K562 (cell line): ENCODE results near the gene ANP32B. TPM values are rescaled to one million over a fixed set of nuclear protein-coding genes. Genes with fewer than 3 reads are reported as not detected.

ENCODE experiments used
- ATAC-seq: fragments of 200-7000 bp; cut with Tn5 transposase; 3 replicates; pipeline ENCODE4 v1.9.1; 2020; ENCODE audit warnings: moderate library complexity
- BruUV-seq: library from RNA; stranded (reverse); fragments of 400-500 nt; replicated peaks from 2 replicates; lab custom pipeline; 2021; lab: Mats Ljungman, UMichigan
- CTCF ChIA-PET: fragments of 300-600 bp; formaldehyde crosslinking; extraction: SDS; loops from one replicate; lab custom pipeline; 2021; ENCODE audit warnings: low intra/inter-chr PET ratio; lab: Yijun Ruan, JAX
- POLR2A ChIA-PET: fragments of 300-600, 350-650 bp; sonication (Branson Sonifier 250); formaldehyde crosslinking; extraction: SDS; loops from one replicate; lab custom pipeline; 2021; ENCODE audit warnings: antibody characterized with exemption, inconsistent platforms; lab: Yijun Ruan, JAX
- DNase-seq, 4 experiments: peaks; one replicate each; pipeline versions ENCODE4 v3.0.0 to v3.0.0-alpha.2; 2011 to 2018; ENCODE audit warnings: low spot score in 3 of 4, mixed read lengths in 3 of 4; ENCODE audit errors: extremely low read depth in 1 of 4
- FAIRE-seq: peaks from 2 replicates; lab custom pipeline; 2011; peaks lifted over from hg19 to GRCh38; lab: Jason Lieb, UNC
- H2AFZ ChIP-seq: 2 replicates; pipeline ENCODE4 v1.6.0; 2011; ENCODE audit warnings: low read depth, low read length, control low read depth, inconsistent platforms
- H3K27ac ChIP-seq: fragments of 200-600 bp; 3 replicates; pipeline ENCODE4 v1.8.0; 2011; ENCODE audit warnings: low read depth, mild to moderate bottlenecking, control low read depth, inconsistent platforms, low read length, moderate library complexity, mixed read lengths; ENCODE audit errors: extremely low read depth
- H3K27me3 ChIP-seq, 2 experiments: fragments of 300-600 bp in 1 of 2; 2 replicates in 1 of 2; 3 replicates in 1 of 2; pipeline versions ENCODE4 v1.6.0 to v1.8.0; 2011; ENCODE audit warnings: inconsistent platforms in 2 of 2, low read length in 2 of 2, mild to moderate bottlenecking in 1 of 2, mixed read lengths in 1 of 2, moderate library complexity in 1 of 2; ENCODE audit not compliant: control insufficient read depth in 2 of 2, insufficient read depth in 2 of 2
- H3K36me3 ChIP-seq: fragments of 300-600 bp; 3 replicates; pipeline ENCODE4 v1.8.0; 2011; ENCODE audit warnings: mild to moderate bottlenecking, low read length, inconsistent platforms; ENCODE audit not compliant: control insufficient read depth, insufficient read depth
- H3K4me1 ChIP-seq, 2 experiments: fragments of 200-600 bp in 1 of 2; replicated peaks in 1 of 2; 2 replicates in 1 of 2; 3 replicates in 1 of 2; pipeline versions ENCODE4 v1.5.1 to v1.8.0; 2011; ENCODE audit warnings: inconsistent platforms in 2 of 2, low read length in 2 of 2, mild to moderate bottlenecking in 1 of 2, mixed read lengths in 1 of 2, moderate library complexity in 1 of 2; ENCODE audit not compliant: control insufficient read depth in 2 of 2, insufficient read depth in 2 of 2
- H3K4me2 ChIP-seq: 2 replicates; pipeline ENCODE4 v1.6.1; 2011; ENCODE audit warnings: low read length, control low read depth, inconsistent platforms, mixed read lengths; ENCODE audit not compliant: insufficient read depth
- H3K4me3 ChIP-seq: fragments of 200-600 bp; sonication (generic), shearing (Covaris generic); 2 replicates; pipeline ENCODE4 v1.5.1; 2016; ENCODE audit warnings: control low read depth, inconsistent platforms
- H3K79me2 ChIP-seq: fragments of 200-600 bp; 3 replicates; pipeline ENCODE4 v1.8.0; 2011; ENCODE audit warnings: low read length, inconsistent platforms; ENCODE audit not compliant: control insufficient read depth, insufficient read depth
- H3K9ac ChIP-seq, 2 experiments: 2 replicates each; pipeline versions ENCODE4 v1.6.0 to v1.6.1; 2011; ENCODE audit warnings: low read depth in 2 of 2, low read length in 2 of 2, control low read depth in 1 of 2, inconsistent platforms in 1 of 2, mild to moderate bottlenecking in 1 of 2, mixed read lengths in 1 of 2; ENCODE audit not compliant: insufficient read depth in 1 of 2
- H3K9me1 ChIP-seq: one replicate; pipeline ENCODE4 v1.6.0; 2011; ENCODE audit warnings: inconsistent platforms, mild to moderate bottlenecking, low read length, moderate library complexity; ENCODE audit not compliant: control insufficient read depth, insufficient read depth
- H3K9me3 ChIP-seq: replicated peaks from 2 replicates; pipeline ENCODE4 v1.5.1; 2011; ENCODE audit warnings: low read depth, low read length, inconsistent platforms; ENCODE audit not compliant: control insufficient read depth, insufficient read depth
- H4K20me1 ChIP-seq: replicated peaks from 2 replicates; pipeline ENCODE4 v1.6.1; 2011; ENCODE audit warnings: low read length, inconsistent platforms, mixed read lengths; ENCODE audit not compliant: control insufficient read depth, insufficient read depth
- ETV6 ChIP-seq, 3 experiments: fragments of 150-350 bp in 1 of 3; sonication (generic) in 1 of 3; formaldehyde crosslinking in 1 of 3; IDR thresholded peaks; 2 replicates each; pipeline versions ENCODE4 v1.6.1 to v1.8.0; 2014 to 2022; ENCODE audit warnings: borderline replicate concordance in 2 of 3, low read depth in 2 of 3, antibody characterized with exemption in 1 of 3, low read length in 1 of 3, mild to moderate bottlenecking in 1 of 3, missing genetic modification reagents in 1 of 3
- HNRNPUL1 ChIP-seq: fragments of 200-400 bp; formaldehyde crosslinking; IDR thresholded peaks from 2 replicates; pipeline ENCODE4 v1.6.1; 2017; ENCODE audit warnings: low read length
- NR0B1 ChIP-seq: fragments of 450-650 bp; IDR thresholded peaks from one replicate; pipeline ENCODE4 v1.6.1; 2018; ENCODE audit warnings: mild to moderate bottlenecking, moderate library complexity; ENCODE audit not compliant: partially characterized antibody
- PYGO2 ChIP-seq: fragments of 450-650 bp; IDR thresholded peaks from 2 replicates; pipeline ENCODE4 v1.6.1; 2016; ENCODE audit warnings: mild to moderate bottlenecking, missing genetic modification characterization, moderate library complexity, missing compliant biosample characterization
- SMARCA4 ChIP-seq: fragments of 450-650 bp; IDR thresholded peaks from 2 replicates; pipeline ENCODE4 v1.6.1; 2016
- XRCC5 ChIP-seq: fragments of 200-400 bp; formaldehyde crosslinking; IDR thresholded peaks from 2 replicates; pipeline ENCODE4 v1.6.1; 2017; ENCODE audit warnings: low read depth, mild to moderate bottlenecking, low read length
- ZNF165 ChIP-seq: fragments of 250-450 bp; sonication (Bioruptor Pico); IDR thresholded peaks from 2 replicates; pipeline ENCODE4 v1.4.0; 2020; ENCODE audit warnings: borderline replicate concordance
- WGBS: fragments of 100-300 bp; shearing (Covaris generic); methylation state at CpG from one replicate; pipeline ENCODE4 v1.1.6; 2016; ENCODE audit warnings: low coverage, mixed read lengths; ENCODE audit not compliant: insufficient coverage; ENCODE audit errors: missing lambda C conversion rate; 5-methylcytosine and 5-hydroxymethylcytosine counted together
- in situ Hi-C: fragments of 300-500 bp; cut with MboI; formaldehyde crosslinking; loops from 4 replicates; pipeline ENCODE4 v1.15.0; 2018; ENCODE audit warnings: inconsistent platforms, mixed read lengths
- intact Hi-C: fragments of 100-400 bp; cut with micrococcal nuclease; formaldehyde crosslinking; loops from 2 replicates; pipeline ENCODE4 v1.14.2; 2022
- polyA plus RNA-seq, 8 experiments: library from polyadenylated mRNA; depleted of rRNA in 4 of 8; stranded (reverse) in 5 of 8; unstranded in 3 of 8; fragments of >200 nt; fragmentation: Nextera tagmentation in 2 of 8; fragmentation: Illumina TruSeq in 1 of 8; extraction: Ambion mirVana in 2 of 8; extraction: Trizol in 1 of 8; gene quantifications; 2 replicates each; pipeline versions ENCODE4 v1.2.1 to v1.2.3, GENCODE V29; 2011 to 2014; ENCODE audit warnings: inconsistent platforms in 1 of 8, missing spikeins in 1 of 8
- total RNA-seq, 7 experiments: library from RNA; depleted of rRNA in 6 of 7; stranded (reverse); fragments of >200 nt in 6 of 7; fragmentation: Illumina TruSeq in 2 of 7; extraction: Trizol in 2 of 7; gene quantifications; 2 replicates each; pipeline versions ENCODE4 v1.2.1 to v1.2.3, GENCODE V29; 2011 to 2021; ENCODE audit warnings: low replicate concordance in 1 of 7
- TF ChIP-seq, protein P1 (sequence below): sonication (generic); formaldehyde crosslinking; IDR thresholded peaks from 2 replicates; pipeline ENCODE4 v1.8.1; 2023; ENCODE audit warnings: mild to moderate bottlenecking, missing genetic modification reagents

The ANP32B gene
- total and polyA plus RNA-seq, 9 of the 15 experiments (the other 6 are each of a cell fraction or from before 2014, with no cell fraction given): 68.9 to 815 (median 141) TPM

DNA sequence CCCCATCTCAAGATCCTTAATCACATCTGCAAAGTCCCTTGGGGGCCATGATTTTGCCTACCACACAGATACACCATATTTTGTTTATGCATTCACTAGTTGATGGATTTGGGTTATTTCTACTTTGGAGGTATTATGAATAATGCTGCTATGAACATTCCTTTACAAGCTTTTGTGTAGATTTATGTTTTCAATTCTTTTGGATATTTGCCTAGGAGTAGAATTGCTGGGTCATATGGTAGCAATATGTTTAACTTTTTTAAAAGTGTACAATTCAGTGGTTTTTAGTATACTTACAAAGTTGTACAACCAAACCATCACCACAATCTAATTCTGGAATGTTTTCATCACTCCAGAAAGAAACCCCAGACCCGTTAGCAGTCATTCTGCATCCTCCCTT is 7.8 kb upstream of the ANP32B start:
- ChIA-PET CTCF (no interaction called here), POLR2A (no interaction called here)
- H3K9me3 ChIP-seq: peaks cover 4% of the 10 kb centered on the region; the same call in 1 of the 2 replicates
- no peak overlapping the region for H3K27ac ChIP-seq
- no peak overlapping the region for H3K9ac ChIP-seq
- TF ChIP-seq HNRNPUL1 (no peak), PYGO2 (tag) (no peak), SMARCA4 (no peak), ZNF165 (CRISPR knock-in tag) (no peak), XRCC5 (no peak), NR0B1 (no peak), ETV6 (IDR thresholded peaks at IDR 0.05; ENCODE audit: borderline replicate concordance in 1 of 2, low read depth in 2 of 2, low read length in 1 of 2) (no peak), ETV6 (CRISPR knock-in tag; IDR thresholded peaks at IDR 0.05; ENCODE audit: borderline replicate concordance) (no peak)
- TF ChIP-seq, protein P1, sequence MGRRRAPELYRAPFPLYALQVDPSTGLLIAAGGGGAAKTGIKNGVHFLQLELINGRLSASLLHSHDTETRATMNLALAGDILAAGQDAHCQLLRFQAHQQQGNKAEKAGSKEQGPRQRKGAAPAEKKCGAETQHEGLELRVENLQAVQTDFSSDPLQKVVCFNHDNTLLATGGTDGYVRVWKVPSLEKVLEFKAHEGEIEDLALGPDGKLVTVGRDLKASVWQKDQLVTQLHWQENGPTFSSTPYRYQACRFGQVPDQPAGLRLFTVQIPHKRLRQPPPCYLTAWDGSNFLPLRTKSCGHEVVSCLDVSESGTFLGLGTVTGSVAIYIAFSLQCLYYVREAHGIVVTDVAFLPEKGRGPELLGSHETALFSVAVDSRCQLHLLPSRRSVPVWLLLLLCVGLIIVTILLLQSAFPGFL (CRISPR knock-in tag): no peak
- ATAC-seq (no peak), FAIRE-seq (no peak), DNase-seq (no peak)
- WGBS: 73% methylated on average over 1 of the region's 1 CpG
- no peaks in the 10 kb centered on the region; the same call in 2 of the 3 replicates for H3K36me3 ChIP-seq
- BruUV-seq: no TSS peak
- peaks cover 9 to 23% of the 10 kb centered on the region in 2 experiments; a peak in 4 of 5 replicates for H3K4me1 ChIP-seq
- no peaks in the 10 kb centered on the region for H3K9me1 ChIP-seq
- H4K20me1 ChIP-seq: no peaks in the 10 kb centered on the region
- no peak overlapping the region for H3K4me2 ChIP-seq
- H3K27me3 ChIP-seq: no peaks in the 10 kb centered on the region
- in situ Hi-C loops: no loop called here
- no peak overlapping the region for H2AFZ ChIP-seq
- intact Hi-C loops: no loop called here
- H3K4me3 ChIP-seq: no peak overlapping the region
- no peaks in the 10 kb centered on the region for H3K79me2 ChIP-seq
